ENCODE data around the gene DAB1.

GRCh38 chr1:57066980-57067610 lies 356.8 kb downstream of the DAB1 start:
- TF ChIP-seq CTCF (IDR thresholded peaks at IDR 0.05; ENCODE audit: low read length) (no peak), EZH2 (IDR thresholded peaks at IDR 0.05; ENCODE audit: borderline replicate concordance, low read length) (no peak)

All from OCI-LY1 (cell line).